ENCODE results near the gene LIMCH1. TPM values are rescaled to one million over a fixed set of nuclear protein-coding genes. Genes with fewer than 3 reads are reported as not detected.

Gene LIMCH1
- total RNA-seq, 1 donor from 2014 or later, result 257 TPM

- no peak for TF ChIP-seq CTCF (IDR thresholded peaks at IDR 0.05; ENCODE audit: unreplicated experiment)
- peaks cover 3% of the 10 kb centered on the region for H3K4me1 Mint-ChIP-seq (ENCODE audit: unreplicated experiment)
These were observed 32.0 kb downstream of the LIMCH1 start for GRCh38 chr4:41569961-41570360.

GRCh38 chr4:41571422-41571821 is 33.5 kb downstream of the LIMCH1 start:
- no peak for DNase-seq (ENCODE audit: low spot score)
- H3K9me3 Mint-ChIP-seq (ENCODE audit: unreplicated experiment), result no peaks in the 10 kb centered on the region
- H3K27me3 Mint-ChIP-seq (ENCODE audit: unreplicated experiment), result no peaks in the 10 kb centered on the region

More at GRCh38 chr4:41569961-41570360, 32.0 kb downstream of the LIMCH1 start:
- Mint-ChIP-seq H3K27me3 (ENCODE audit: unreplicated experiment) (no peaks in the 10 kb centered on the region), H3K4me3 (ENCODE audit: unreplicated experiment) (no peak overlapping the region), H3K36me3 (ENCODE audit: low read depth, unreplicated experiment) (peaks cover 2% of the 10 kb centered on the region), H3K9me3 (ENCODE audit: unreplicated experiment) (no peaks in the 10 kb centered on the region), H3K27ac (ENCODE audit: unreplicated experiment) (no peak overlapping the region)
- DNase-seq (ENCODE audit: low spot score), result no peak

GRCh38 chr4:41572516-41572915 is 34.6 kb downstream of the LIMCH1 start:
- DNase-seq (ENCODE audit: low spot score), result no peak
- no peaks in the 10 kb centered on the region for H3K27me3 Mint-ChIP-seq (ENCODE audit: unreplicated experiment)
- no peak overlapping the region for H3K4me3 Mint-ChIP-seq (ENCODE audit: unreplicated experiment)
- no peak for TF ChIP-seq CTCF (IDR thresholded peaks at IDR 0.05; ENCODE audit: unreplicated experiment)
- H3K36me3 Mint-ChIP-seq (ENCODE audit: low read depth, unreplicated experiment), result no peaks in the 10 kb centered on the region
- peaks cover 3% of the 10 kb centered on the region for H3K4me1 Mint-ChIP-seq (ENCODE audit: unreplicated experiment)
- no peak overlapping the region for H3K27ac Mint-ChIP-seq (ENCODE audit: unreplicated experiment)
- H3K9me3 Mint-ChIP-seq (ENCODE audit: unreplicated experiment), result no peaks in the 10 kb centered on the region

More at GRCh38 chr4:41571422-41571821, 33.5 kb downstream of the LIMCH1 start:
- H3K4me1 Mint-ChIP-seq (ENCODE audit: unreplicated experiment), result peaks cover 3% of the 10 kb centered on the region
- no peak for TF ChIP-seq CTCF (IDR thresholded peaks at IDR 0.05; ENCODE audit: unreplicated experiment)
- H3K4me3 Mint-ChIP-seq (ENCODE audit: unreplicated experiment), result no peak overlapping the region
- no peaks in the 10 kb centered on the region for H3K36me3 Mint-ChIP-seq (ENCODE audit: low read depth, unreplicated experiment)
- no peak overlapping the region for H3K27ac Mint-ChIP-seq (ENCODE audit: unreplicated experiment)

GRCh38 chr4:41572956-41573355 is 35.0 kb downstream of the LIMCH1 start:
- DNase-seq (ENCODE audit: low spot score), result no peak
- H3K27ac Mint-ChIP-seq (ENCODE audit: unreplicated experiment), result no peak overlapping the region
- no peak overlapping the region for H3K4me3 Mint-ChIP-seq (ENCODE audit: unreplicated experiment)
- no peaks in the 10 kb centered on the region for H3K9me3 Mint-ChIP-seq (ENCODE audit: unreplicated experiment)
- TF ChIP-seq CTCF (IDR thresholded peaks at IDR 0.05; ENCODE audit: unreplicated experiment), result no peak
- H3K36me3 Mint-ChIP-seq (ENCODE audit: low read depth, unreplicated experiment), result peaks cover 3% of the 10 kb centered on the region
- no peaks in the 10 kb centered on the region for H3K27me3 Mint-ChIP-seq (ENCODE audit: unreplicated experiment)
- peaks cover 3% of the 10 kb centered on the region for H3K4me1 Mint-ChIP-seq (ENCODE audit: unreplicated experiment)

GRCh38 chr4:41573502-41574001 is 35.6 kb downstream of the LIMCH1 start:
- Mint-ChIP-seq H3K9me3 (ENCODE audit: unreplicated experiment) (no peaks in the 10 kb centered on the region), H3K27ac (ENCODE audit: unreplicated experiment) (no peak overlapping the region), H3K36me3 (ENCODE audit: low read depth, unreplicated experiment) (peaks cover 6% of the 10 kb centered on the region), H3K4me3 (ENCODE audit: unreplicated experiment) (no peak overlapping the region), H3K4me1 (ENCODE audit: unreplicated experiment) (peaks cover 3% of the 10 kb centered on the region), H3K27me3 (ENCODE audit: unreplicated experiment) (no peaks in the 10 kb centered on the region)
- no peak for DNase-seq (ENCODE audit: low spot score)
- TF ChIP-seq CTCF (IDR thresholded peaks at IDR 0.05; ENCODE audit: unreplicated experiment), result no peak
